H9 (cell line): Measurements from ENCODE around the gene TMTC2. TPM values are rescaled to one million over a fixed set of nuclear protein-coding genes. Genes with fewer than 3 reads are reported as not detected.

Experiments
- DNase-seq: peaks from one replicate; pipeline ENCODE4 v3.0.0-alpha.2; 2017
- H2AFZ ChIP-seq: one replicate; pipeline ENCODE4 v1.6.1; 2013; ENCODE audit warnings: mild to moderate bottlenecking, low read length, control low read depth, moderate library complexity
- H2AK5ac ChIP-seq: 2 replicates; pipeline ENCODE4 v1.6.1; 2013; ENCODE audit warnings: low read length, control low read depth, mixed read lengths; ENCODE audit not compliant: insufficient read length
- H2BK120ac ChIP-seq: one replicate; pipeline ENCODE4 v1.6.1; 2013; ENCODE audit warnings: low read depth, mild to moderate bottlenecking, low read length, control low read depth, inconsistent platforms; ENCODE audit not compliant: poor library complexity, severe bottlenecking
- H2BK12ac ChIP-seq: 2 replicates; pipeline ENCODE4 v1.6.1; 2013; ENCODE audit warnings: low read length, control low read depth, mixed read lengths, low read depth; ENCODE audit not compliant: insufficient read length
- H2BK15ac ChIP-seq: 2 replicates; pipeline ENCODE4 v1.6.1; 2013; ENCODE audit warnings: low read depth, low read length, control low read depth
- H2BK20ac ChIP-seq: one replicate; pipeline ENCODE4 v1.6.1; 2013; ENCODE audit warnings: low read depth, mild to moderate bottlenecking, low read length, control low read depth, inconsistent platforms; ENCODE audit not compliant: poor library complexity, severe bottlenecking
- H2BK5ac ChIP-seq: 2 replicates; pipeline ENCODE4 v1.6.1; 2013; ENCODE audit warnings: low read length, control low read depth, mixed read lengths; ENCODE audit not compliant: insufficient read length
- H3K14ac ChIP-seq: 2 replicates; pipeline ENCODE4 v1.6.1; 2013; ENCODE audit warnings: low read length, control low read depth; ENCODE audit not compliant: insufficient read depth
- H3K18ac ChIP-seq: 2 replicates; pipeline ENCODE4 v1.6.1; 2013; ENCODE audit warnings: low read depth, mild to moderate bottlenecking, mixed read lengths, low read length, control low read depth; ENCODE audit not compliant: insufficient read length
- H3K23ac ChIP-seq: 2 replicates; pipeline ENCODE4 v1.6.1; 2013; ENCODE audit warnings: low read length, control low read depth, mixed read lengths, low read depth; ENCODE audit not compliant: insufficient read length
- H3K23me2 ChIP-seq: 2 replicates; pipeline ENCODE4 v1.6.1; 2013; ENCODE audit warnings: low read depth, mild to moderate bottlenecking, mixed read lengths, low read length, control low read depth; ENCODE audit not compliant: insufficient read length, poor library complexity, severe bottlenecking
- H3K27ac ChIP-seq: 2 replicates; pipeline ENCODE4 v1.5.1; 2013; ENCODE audit warnings: low read length, control low read depth, mixed read lengths, low read depth; ENCODE audit not compliant: insufficient read length
- H3K27me3 ChIP-seq: 2 replicates; pipeline ENCODE4 v1.6.1; 2013; ENCODE audit warnings: low read length, control low read depth, inconsistent platforms; ENCODE audit not compliant: insufficient read depth
- H3K4ac ChIP-seq: 2 replicates; pipeline ENCODE4 v1.6.1; 2013; ENCODE audit warnings: low read depth, mild to moderate bottlenecking, control low read depth, inconsistent platforms, low read length, moderate library complexity
- H3K4me1 ChIP-seq: 2 replicates; pipeline ENCODE4 v1.6.1; 2013; ENCODE audit warnings: low read length, control low read depth, inconsistent platforms; ENCODE audit not compliant: insufficient read depth
- H3K4me2 ChIP-seq: 2 replicates; pipeline ENCODE4 v1.6.1; 2013; ENCODE audit warnings: low read length, control low read depth, mixed read lengths; ENCODE audit not compliant: insufficient read length, insufficient read depth
- H3K56ac ChIP-seq: 2 replicates; pipeline ENCODE4 v1.6.1; 2013; ENCODE audit warnings: low read depth, mild to moderate bottlenecking, mixed read lengths, low read length, control low read depth; ENCODE audit not compliant: insufficient read length
- H3K79me1 ChIP-seq: 2 replicates; pipeline ENCODE4 v1.6.1; 2013; ENCODE audit warnings: low read depth, mild to moderate bottlenecking, moderate library complexity, low read length, control low read depth, inconsistent platforms; ENCODE audit not compliant: insufficient read depth, poor library complexity, severe bottlenecking
- H3K79me2 ChIP-seq: 2 replicates; pipeline ENCODE4 v1.6.1; 2013; ENCODE audit warnings: low read length, control low read depth, inconsistent platforms; ENCODE audit not compliant: insufficient read depth
- H3K9ac ChIP-seq: 2 replicates; pipeline ENCODE4 v1.6.1; 2013; ENCODE audit warnings: low read length, control low read depth, mixed read lengths; ENCODE audit not compliant: insufficient read length; ENCODE audit errors: extremely low read depth
- H3K9me3 ChIP-seq: one replicate; pipeline ENCODE4 v1.6.1; 2013; ENCODE audit warnings: low read depth, low read length, inconsistent platforms; ENCODE audit not compliant: control insufficient read depth
- H3T11ph ChIP-seq: one replicate; pipeline ENCODE4 v1.6.1; 2013; ENCODE audit warnings: mild to moderate bottlenecking, low read length, control low read depth, inconsistent platforms
- H4K20me1 ChIP-seq: one replicate; pipeline ENCODE4 v1.6.1; 2013; ENCODE audit not compliant: control insufficient read depth, insufficient read length, insufficient read depth
- H4K5ac ChIP-seq: 2 replicates; pipeline ENCODE4 v1.6.1; 2013; ENCODE audit warnings: low read depth, mild to moderate bottlenecking, mixed read lengths, low read length, control low read depth; ENCODE audit not compliant: insufficient read length
- H4K8ac ChIP-seq: replicated peaks from 2 replicates; pipeline ENCODE4 v1.6.1; 2013; ENCODE audit warnings: low read length, control low read depth, mixed read lengths, low read depth; ENCODE audit not compliant: insufficient read length
- H4K91ac ChIP-seq: 2 replicates; pipeline ENCODE4 v1.6.1; 2013; ENCODE audit warnings: low read depth, mild to moderate bottlenecking, moderate library complexity, mixed read lengths, low read length, control low read depth; ENCODE audit not compliant: insufficient read length
- H3K27ac Mint-ChIP-seq, 3 experiments: 2 replicates in 2 of 3; 3 replicates in 1 of 3; pipeline ENCODE4 v1.8.0; 2020 to 2021; ENCODE audit warnings: mixed read lengths in 3 of 3, mild to moderate bottlenecking in 1 of 3, moderate library complexity in 1 of 3
- H3K27me3 Mint-ChIP-seq: 2 replicates; pipeline ENCODE4 v1.8.0; 2021; ENCODE audit warnings: low read depth, mild to moderate bottlenecking, moderate library complexity, mixed read lengths
- H3K36me3 Mint-ChIP-seq, 3 experiments: 2 replicates in 2 of 3; 3 replicates in 1 of 3; pipeline ENCODE4 v1.8.0; 2020 to 2021; ENCODE audit warnings: low read depth in 3 of 3, mixed read lengths in 3 of 3; ENCODE audit not compliant: insufficient read depth in 1 of 3
- H3K4me1 Mint-ChIP-seq, 2 experiments: 2 replicates each; pipeline ENCODE4 v1.8.0; 2020; ENCODE audit warnings: mixed read lengths in 2 of 2
- H3K4me3 Mint-ChIP-seq, 2 experiments: 2 replicates in 1 of 2; 3 replicates in 1 of 2; pipeline ENCODE4 v1.8.0; 2020 to 2021; ENCODE audit warnings: mild to moderate bottlenecking in 2 of 2, mixed read lengths in 2 of 2, moderate library complexity in 1 of 2
- H3K9me3 Mint-ChIP-seq, 2 experiments: 2 replicates in 1 of 2; 3 replicates in 1 of 2; pipeline ENCODE4 v1.8.0; 2020; ENCODE audit warnings: mild to moderate bottlenecking in 2 of 2, mixed read lengths in 2 of 2, moderate library complexity in 1 of 2
- CTCF ChIP-seq: fragments of 200-600 bp; sonication (generic); conservative IDR thresholded peaks from 3 replicates; pipeline ENCODE4 v1.8.0; 2021; ENCODE audit warnings: antibody characterized with exemption, mild to moderate bottlenecking
- WGBS: extraction: QIAGEN DNeasy Blood & Tissue Kit; methylation state at CpG from one replicate; pipeline ENCODE4 v1.1.7; 2013; ENCODE audit warnings: missing lambda C conversion rate, low lambda C conversion rate, mixed read lengths; ENCODE audit not compliant: insufficient read length; ENCODE audit errors: extremely low coverage; 5-methylcytosine and 5-hydroxymethylcytosine counted together
- total RNA-seq: library from RNA; stranded (reverse); gene quantifications from 2 replicates; pipeline ENCODE4 v1.2.1, GENCODE V29; 2021

TMTC2 gene
- total RNA-seq, 1 experiment from 2014 or later, result 3.1 TPM

- Histone ChIP-seq H3K4ac (no peak overlapping the region), H3T11ph (no peak overlapping the region), H3K23ac (no peak overlapping the region), H4K8ac (no peak overlapping the region), H2BK5ac (no peak overlapping the region), H4K5ac (no peak overlapping the region), H3K79me2 (no peaks in the 10 kb centered on the region), H3K27me3 (no peaks in the 10 kb centered on the region), H2AK5ac (no peak overlapping the region), H2BK120ac (no peak overlapping the region), H2BK15ac (no peak overlapping the region), H4K20me1 (no peaks in the 10 kb centered on the region), H2BK20ac (no peak overlapping the region), H3K23me2 (no peaks in the 10 kb centered on the region), H3K9ac (no peak overlapping the region), H3K18ac (no peak overlapping the region), H3K4me1 (no peaks in the 10 kb centered on the region; the same call in 1 of the 2 replicates), H3K27ac (no peak overlapping the region), H3K56ac (no peak overlapping the region), H2AFZ (no peak overlapping the region), H3K14ac (no peak overlapping the region), H3K79me1 (no peaks in the 10 kb centered on the region), H2BK12ac (no peak overlapping the region), H3K9me3 (no peaks in the 10 kb centered on the region), H4K91ac (no peak overlapping the region), H3K4me2 (no peak overlapping the region)
- H3K27ac Mint-ChIP-seq, result no peak overlapping the region
- no peaks in the 10 kb centered on the region for H3K27me3 Mint-ChIP-seq
- H3K9me3 Mint-ChIP-seq, result no peaks in the 10 kb centered on the region; a peak in 2 of 5 replicates
- H3K36me3 Mint-ChIP-seq, result peaks cover 0 to 4% (median 0%) of the 10 kb centered on the region in 3 experiments; a peak in 2 of 7 replicates
- H3K4me3 Mint-ChIP-seq, result no peak overlapping the region
- peaks cover 28 to 30% of the 10 kb centered on the region in 2 experiments for H3K4me1 Mint-ChIP-seq
- no peak for DNase-seq
- no CpG with 5 or more reads among the region's 1 CpG for WGBS
- no peak for TF ChIP-seq CTCF
These were observed 358.0 kb downstream of the TMTC2 start for GRCh38 chr12:83044736-83045135.
